Activated naive CD4-positive, alpha-beta T cell treated with anti-CD3 and anti-CD28 coated beads, Interleukin-2, amount 50 U/mL, for 24 hours (primary cell): ENCODE data around the gene KIAA0232.
A peak's percentile ranks its signal among the peaks of the same experiment; 100 is the strongest.

Source experiments
- H3K27ac Mint-ChIP-seq: one replicate; pipeline ENCODE4 v1.8.0; 2021; ENCODE audit warnings: mild to moderate bottlenecking, mixed read lengths
- H3K27me3 Mint-ChIP-seq: one replicate; pipeline ENCODE4 v1.8.0; 2021; ENCODE audit warnings: mixed read lengths
- H3K36me3 Mint-ChIP-seq: one replicate; pipeline ENCODE4 v1.8.0; 2021; ENCODE audit warnings: mixed read lengths
- H3K4me1 Mint-ChIP-seq: one replicate; pipeline ENCODE4 v1.8.0; 2021; ENCODE audit warnings: mixed read lengths
- H3K4me3 Mint-ChIP-seq: one replicate; pipeline ENCODE4 v1.8.0; 2021; ENCODE audit warnings: mild to moderate bottlenecking, mixed read lengths
- H3K9me3 Mint-ChIP-seq: one replicate; pipeline ENCODE4 v1.8.0; 2021; ENCODE audit warnings: mixed read lengths

Gene KIAA0232

DNA sequence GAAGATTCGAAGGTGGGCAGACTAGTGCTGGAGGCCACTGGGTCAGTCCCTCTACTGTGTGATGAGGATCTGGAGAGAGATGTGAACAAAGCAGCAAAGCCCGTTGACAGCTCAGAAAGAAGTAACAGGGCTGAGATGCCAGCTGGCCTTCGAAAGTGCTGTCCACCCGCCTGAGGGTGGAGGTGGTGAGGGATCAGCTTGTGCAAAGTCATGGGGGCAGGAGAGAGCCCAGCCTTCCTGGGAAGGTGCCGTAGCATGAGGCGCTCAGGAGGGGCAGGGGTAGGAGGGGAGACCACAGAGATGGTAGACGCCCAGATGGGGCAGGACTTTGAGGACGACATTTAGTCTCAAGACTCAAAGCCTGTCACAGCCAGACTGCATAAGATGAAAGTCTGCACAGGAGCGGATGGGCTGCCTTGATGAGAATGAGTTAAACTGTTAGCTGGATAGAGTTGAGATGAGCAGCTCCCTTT is 146.8 kb downstream of the KIAA0232 start:
- Mint-ChIP-seq H3K36me3 (peaks cover 15% of the 10 kb centered on the region), H3K27ac (peak overlapping the region; percentile 52), H3K27me3 (no peaks in the 10 kb centered on the region), H3K4me1 (peaks cover 79% of the 10 kb centered on the region), H3K4me3 (peak overlapping the region; percentile 36), H3K9me3 (no peaks in the 10 kb centered on the region)

DNA sequence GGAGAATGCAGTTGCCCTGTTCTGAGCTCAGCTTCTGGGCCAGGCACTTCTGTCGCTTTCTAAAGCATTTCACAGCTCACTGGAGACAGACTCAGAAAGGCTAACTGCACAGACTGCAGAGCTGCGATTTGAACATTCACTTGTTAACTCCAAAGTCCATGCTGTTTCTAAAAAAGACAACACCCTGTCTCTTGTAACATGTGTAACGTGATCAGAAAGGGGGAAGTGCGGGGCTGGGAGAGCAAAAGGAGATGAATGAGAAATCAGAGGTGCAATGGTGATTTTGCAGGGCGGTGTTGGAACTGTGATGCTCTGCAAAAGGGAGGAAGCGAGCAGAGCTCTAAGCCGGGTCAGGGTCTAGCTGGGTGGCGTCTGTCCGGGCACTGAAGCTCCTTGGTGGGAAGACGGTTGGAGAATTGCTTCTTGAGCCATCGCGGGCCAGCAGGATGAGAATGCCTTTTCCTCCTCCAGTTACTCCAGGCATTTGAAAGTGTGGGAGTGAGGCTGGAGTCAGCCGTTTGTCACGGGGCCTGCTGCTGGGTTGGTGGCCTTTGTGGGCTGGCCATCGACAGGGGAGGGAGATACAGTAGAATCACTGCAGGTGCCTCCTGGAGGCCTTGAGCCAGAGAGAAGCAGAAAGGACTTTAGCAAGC is 147.4 kb downstream of the KIAA0232 start:
- peak overlapping the region; percentile 36 for H3K4me3 Mint-ChIP-seq
- H3K27ac Mint-ChIP-seq, result peak overlapping the region; percentile 91
- no peaks in the 10 kb centered on the region for H3K9me3 Mint-ChIP-seq
- H3K36me3 Mint-ChIP-seq, result peaks cover 16% of the 10 kb centered on the region
- no peaks in the 10 kb centered on the region for H3K27me3 Mint-ChIP-seq
- peaks cover 76% of the 10 kb centered on the region for H3K4me1 Mint-ChIP-seq

DNA sequence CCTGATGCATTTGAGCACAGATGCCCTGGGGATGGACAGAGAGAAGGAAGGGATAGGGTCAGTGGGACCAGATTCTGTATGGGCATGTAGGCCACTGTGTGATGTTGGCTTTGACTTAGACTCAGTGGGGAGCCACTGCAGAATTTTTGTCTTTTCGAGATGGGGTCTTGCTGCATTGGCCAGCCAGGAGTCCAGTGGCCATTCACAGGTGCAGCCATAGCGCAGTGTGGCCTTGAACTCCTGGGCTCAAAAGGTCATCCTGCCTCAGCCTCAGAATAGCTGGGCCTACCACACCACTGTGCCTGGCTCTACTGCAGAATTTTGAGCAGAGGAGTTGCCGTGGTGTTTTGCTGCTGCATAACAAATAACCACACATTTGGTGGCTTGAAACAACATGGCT is 149.9 kb downstream of the KIAA0232 start:
- Mint-ChIP-seq H3K36me3 (peaks cover 18% of the 10 kb centered on the region), H3K27me3 (no peaks in the 10 kb centered on the region), H3K4me1 (peaks cover 70% of the 10 kb centered on the region), H3K4me3 (no peak overlapping the region), H3K9me3 (no peaks in the 10 kb centered on the region), H3K27ac (peak overlapping the region; percentile 51)

DNA sequence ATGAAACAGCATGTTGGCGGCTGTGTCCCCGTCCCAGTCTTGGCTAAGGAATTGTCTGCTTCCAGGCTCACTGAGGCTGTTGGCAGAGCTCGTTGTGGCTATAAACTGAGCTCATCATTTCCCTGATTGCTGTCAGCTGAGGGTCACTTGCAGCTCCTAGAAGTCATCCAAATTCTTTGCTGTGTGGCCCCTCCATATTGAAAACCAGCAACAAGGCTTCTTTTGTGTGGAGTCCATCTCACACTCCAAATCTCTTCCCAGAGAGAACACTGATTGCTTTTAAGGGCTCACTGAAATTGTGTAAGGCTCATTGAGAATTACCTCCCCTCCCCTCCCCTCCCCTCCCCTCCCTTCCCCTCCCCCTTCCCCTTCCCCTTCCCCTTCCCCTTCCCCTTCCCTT is 150.4 kb downstream of the KIAA0232 start:
- H3K9me3 Mint-ChIP-seq, result no peaks in the 10 kb centered on the region
- H3K36me3 Mint-ChIP-seq, result peaks cover 18% of the 10 kb centered on the region
- no peaks in the 10 kb centered on the region for H3K27me3 Mint-ChIP-seq
- H3K27ac Mint-ChIP-seq, result no peak overlapping the region
- no peak overlapping the region for H3K4me3 Mint-ChIP-seq
- peaks cover 70% of the 10 kb centered on the region for H3K4me1 Mint-ChIP-seq
